GM12891 (cell line): ENCODE measurements around the gene ATMIN.

Source experiments
- DNase-seq: peaks from one replicate; pipeline ENCODE4 v3.0.0; 2011; ENCODE audit warnings: low spot score; ENCODE audit not compliant: insufficient read length
- FAIRE-seq: peaks from 2 replicates; lab custom pipeline; 2011; peaks lifted over from hg19 to GRCh38; lab: Jason Lieb, UNC
- PAX5 ChIP-seq: IDR thresholded peaks from 2 replicates; pipeline ENCODE4 v1.6.1; 2011; ENCODE audit warnings: low read length, moderate library complexity, mild to moderate bottlenecking; ENCODE audit not compliant: insufficient read depth, severe bottlenecking
- POLR2A ChIP-seq: IDR thresholded peaks from 2 replicates; pipeline ENCODE4 v1.6.1; 2011; ENCODE audit warnings: low read depth, low read length, control low read depth
- POLR2AphosphoS5 ChIP-seq: IDR thresholded peaks from 2 replicates; pipeline ENCODE4 v1.6.1; 2011; ENCODE audit warnings: low read depth, low read length, control low read depth
- POU2F2 ChIP-seq: IDR thresholded peaks from 2 replicates; pipeline ENCODE4 v1.6.1; 2011; ENCODE audit warnings: low read depth, mild to moderate bottlenecking, control low read depth, low read length, moderate library complexity
- SPI1 ChIP-seq: IDR thresholded peaks from 2 replicates; pipeline ENCODE4 v1.6.1; 2011; ENCODE audit warnings: low read depth, low read length, control low read depth
- TAF1 ChIP-seq: IDR thresholded peaks from 2 replicates; pipeline ENCODE4 v1.6.1; 2011; ENCODE audit warnings: low read depth, low read length, control low read depth

ATMIN gene

GRCh38 chr16:81061307-81061640 lies 25.6 kb downstream of the ATMIN start:
- FAIRE-seq (no peak), DNase-seq (no peak)
- no peak for TF ChIP-seq POLR2A
- TF ChIP-seq POLR2AphosphoS5: no peak
- TF ChIP-seq POU2F2: no peak
- TF ChIP-seq SPI1: no peak
- TF ChIP-seq TAF1: no peak
- no peak for TF ChIP-seq PAX5

- FAIRE-seq: no peak
- no peak for DNase-seq
- no peak for TF ChIP-seq TAF1
- no peak for TF ChIP-seq POLR2AphosphoS5
- TF ChIP-seq POLR2A: no peak
- TF ChIP-seq SPI1: no peak
- TF ChIP-seq PAX5: no peak
- TF ChIP-seq POU2F2: no peak
Observed at GRCh38 chr16:81061871-81062608, 26.4 kb downstream of the ATMIN start.

- DNase-seq (no peak), FAIRE-seq (no peak)
- TF ChIP-seq SPI1: no peak
- no peak for TF ChIP-seq POLR2AphosphoS5
- no peak for TF ChIP-seq POLR2A
- no peak for TF ChIP-seq POU2F2
Observed at GRCh38 chr16:81066681-81067080, 31.0 kb downstream of the ATMIN start.

GRCh38 chr16:81067166-81067565 lies 31.5 kb downstream of the ATMIN start:
- DNase-seq (no peak), FAIRE-seq (no peak)
- TF ChIP-seq PAX5 (no peak), POU2F2 (no peak), TAF1 (no peak), POLR2AphosphoS5 (no peak), SPI1 (no peak), POLR2A (no peak)

- TF ChIP-seq TAF1 (no peak), POLR2AphosphoS5 (no peak), POLR2A (no peak), SPI1 (no peak), PAX5 (no peak), POU2F2 (no peak)
- DNase-seq: no peak
- FAIRE-seq: no peak
Observed at GRCh38 chr16:81069063-81069462, 33.4 kb downstream of the ATMIN start.

- no peak for TF ChIP-seq POU2F2
- no peak for TF ChIP-seq TAF1
- no peak for TF ChIP-seq PAX5
- TF ChIP-seq SPI1: no peak
- TF ChIP-seq POLR2AphosphoS5: no peak
- TF ChIP-seq POLR2A: no peak
- DNase-seq (no peak), FAIRE-seq (no peak)
Observed at GRCh38 chr16:81070979-81071378, 35.3 kb downstream of the ATMIN start.

- FAIRE-seq (peak; percentile 56), DNase-seq (no peak)
- TF ChIP-seq POU2F2 (no peak), TAF1 (no peak), SPI1 (no peak), POLR2AphosphoS5 (no peak), PAX5 (no peak), POLR2A (no peak)
Observed at GRCh38 chr16:81071805-81072204, 36.2 kb downstream of the ATMIN start.

GRCh38 chr16:81073560-81074330 lies 38.1 kb downstream of the ATMIN start:
- DNase-seq (no peak), FAIRE-seq (no peak)
- no peak for TF ChIP-seq SPI1
- no peak for TF ChIP-seq POLR2A
- TF ChIP-seq PAX5: no peak
- no peak for TF ChIP-seq POLR2AphosphoS5
- TF ChIP-seq POU2F2: no peak
- TF ChIP-seq TAF1: no peak

GRCh38 chr16:81076566-81077075 lies 41.0 kb downstream of the ATMIN start:
- TF ChIP-seq SPI1: 0 out of 2 replicates have a peak, but pooled peaks have one; percentile 10
- TF ChIP-seq TAF1: no peak
- no peak for TF ChIP-seq POLR2A
- peak; percentile 55 for DNase-seq
- FAIRE-seq: no peak
